Measurements from ENCODE around the gene COL11A2. TPM values are rescaled to one million over a fixed set of nuclear protein-coding genes. Genes with fewer than 3 reads are reported as not detected.

Gene COL11A2
- total and polyA plus RNA-seq, 12 donors = 0.05 to 7.2 (median 0.44) TPM

GRCh38 chr6:33198853-33199436, 6.7 kb upstream of the COL11A2 start:
- peak overlapping the region in 3 of 5 donors; percentile 92 to 98 (median 98) for H3K27ac ChIP-seq
- DNase-seq = no peak
- H3K4me1 ChIP-seq (replicated peaks in 1 of 2) = peaks cover 26 to 47% of the 10 kb centered on the region in 2 donors
- no peaks in the 10 kb centered on the region for H3K27me3 ChIP-seq
- peak overlapping the region in 2 of 4 donors; percentile 86 to 96 for H3K4me3 ChIP-seq
- H3K9me3 ChIP-seq (replicated peaks in 1 of 3) = no peaks in the 10 kb centered on the region
- no peak for TF ChIP-seq POLR2A (IDR thresholded peaks at IDR 0.05)
- TF ChIP-seq, protein P1, sequence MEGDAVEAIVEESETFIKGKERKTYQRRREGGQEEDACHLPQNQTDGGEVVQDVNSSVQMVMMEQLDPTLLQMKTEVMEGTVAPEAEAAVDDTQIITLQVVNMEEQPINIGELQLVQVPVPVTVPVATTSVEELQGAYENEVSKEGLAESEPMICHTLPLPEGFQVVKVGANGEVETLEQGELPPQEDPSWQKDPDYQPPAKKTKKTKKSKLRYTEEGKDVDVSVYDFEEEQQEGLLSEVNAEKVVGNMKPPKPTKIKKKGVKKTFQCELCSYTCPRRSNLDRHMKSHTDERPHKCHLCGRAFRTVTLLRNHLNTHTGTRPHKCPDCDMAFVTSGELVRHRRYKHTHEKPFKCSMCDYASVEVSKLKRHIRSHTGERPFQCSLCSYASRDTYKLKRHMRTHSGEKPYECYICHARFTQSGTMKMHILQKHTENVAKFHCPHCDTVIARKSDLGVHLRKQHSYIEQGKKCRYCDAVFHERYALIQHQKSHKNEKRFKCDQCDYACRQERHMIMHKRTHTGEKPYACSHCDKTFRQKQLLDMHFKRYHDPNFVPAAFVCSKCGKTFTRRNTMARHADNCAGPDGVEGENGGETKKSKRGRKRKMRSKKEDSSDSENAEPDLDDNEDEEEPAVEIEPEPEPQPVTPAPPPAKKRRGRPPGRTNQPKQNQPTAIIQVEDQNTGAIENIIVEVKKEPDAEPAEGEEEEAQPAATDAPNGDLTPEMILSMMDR (IDR thresholded peaks at IDR 0.05) = no peak
- peaks cover 0 to 54% of the 10 kb centered on the region in 2 donors for H3K36me3 ChIP-seq (replicated peaks in 1 of 2)
- 25 to 36% (median 32%) methylated on average over 3 of the region's 3 CpGs for WGBS, 4 donors
- intact Hi-C loops (cut with DNase I) = loop anchor here (5.0 kb wide), 1 partner anchor 37 kb away; no protein-coding TSS in a partner anchor

DNA sequence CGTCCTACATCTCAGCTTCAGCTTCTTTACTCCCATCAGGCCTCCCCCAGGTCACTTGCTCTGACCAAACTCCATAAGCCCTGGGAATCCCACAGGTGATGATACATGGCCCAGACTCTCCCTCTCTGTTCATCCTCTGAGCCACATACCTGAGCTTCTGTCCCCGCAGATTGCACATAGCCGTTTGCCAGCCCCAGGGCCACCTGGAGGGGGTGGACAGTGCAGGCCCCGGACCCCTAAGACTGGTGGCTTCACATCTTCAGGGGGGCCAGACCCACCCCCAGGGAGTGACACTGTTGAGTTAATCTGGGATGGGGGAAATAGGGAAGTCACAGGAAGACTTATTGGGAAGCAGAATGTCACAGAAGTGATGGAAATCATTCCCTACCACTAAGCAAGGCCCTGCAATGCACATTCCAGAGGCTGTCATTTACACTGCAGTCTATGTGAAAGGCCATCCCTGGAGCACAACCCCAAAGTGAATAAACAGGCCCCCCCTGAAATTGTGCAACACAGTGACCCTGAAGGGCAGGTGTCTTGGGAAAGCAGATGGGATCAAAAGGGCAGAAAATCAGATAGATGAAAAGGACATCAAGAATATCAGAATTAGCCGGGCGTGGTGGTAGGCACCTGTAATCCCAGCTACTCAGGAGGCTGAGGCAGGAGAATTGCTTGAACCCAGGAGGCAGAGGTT, 6.0 kb upstream of the COL11A2 start:
- H3K4me1 ChIP-seq (replicated peaks in 1 of 2) = peaks cover 25 to 41% of the 10 kb centered on the region in 2 donors
- TF ChIP-seq, protein P1 (IDR thresholded peaks at IDR 0.05) = no peak
- no peak for TF ChIP-seq POLR2A (IDR thresholded peaks at IDR 0.05)
- peak overlapping the region in 1 of 5 donors; percentile 25 for H3K27ac ChIP-seq
- no peak for DNase-seq
- H3K36me3 ChIP-seq (replicated peaks in 1 of 2) = peaks cover 0 to 47% of the 10 kb centered on the region in 2 donors
- H3K4me3 ChIP-seq = no peak overlapping the region
- intact Hi-C loops (cut with DNase I) = loop anchor here (5.0 kb wide), 1 partner anchor 36 kb away; no protein-coding TSS in a partner anchor
- H3K9me3 ChIP-seq (replicated peaks in 1 of 3) = no peaks in the 10 kb centered on the region
- WGBS, 4 donors = 59 to 67% (median 64%) methylated on average over 6 of the region's 6 CpGs
- H3K27me3 ChIP-seq = no peaks in the 10 kb centered on the region

- peak in 6 of 7 donors; percentile 63 to 81 (median 74) for DNase-seq
- Histone ChIP-seq H3K36me3 (replicated peaks in 1 of 2) (peaks cover 0 to 39% of the 10 kb centered on the region in 2 donors), H3K4me3 (no peak overlapping the region), H3K27me3 (no peaks in the 10 kb centered on the region), H3K27ac (peak overlapping the region in 2 of 5 donors; percentile 25 to 49), H3K4me1 (replicated peaks in 1 of 2) (peaks cover 32 to 44% of the 10 kb centered on the region in 2 donors), H3K9me3 (replicated peaks in 1 of 3) (no peaks in the 10 kb centered on the region)
- TF ChIP-seq POLR2A (IDR thresholded peaks at IDR 0.05) = peak in 1 of 2 donors; percentile 39
- TF ChIP-seq, protein P1 (IDR thresholded peaks at IDR 0.05) = peak; percentile 48 to 69 (median 62)
- intact Hi-C loops (cut with DNase I) = loop anchor here (5.0 kb wide), 1 partner anchor 35 kb away; no protein-coding TSS in a partner anchor
- whole genome bisulfite sequencing, 4 donors = 32 to 56% (median 42%) methylated on average over 8 to 12 of the region's 12 CpGs
Observed at GRCh38 chr6:33197431-33198048, 5.3 kb upstream of the COL11A2 start.
